Testis (tissue), 3 donors: Measurements from ENCODE around the gene ZMYND19. TPM values are rescaled to one million over a fixed set of nuclear protein-coding genes. Genes with fewer than 3 reads are reported as not detected.
A peak's percentile ranks its signal among the peaks of the same experiment; 100 is the strongest.
"Not testable (repeated sequence)": the region's sequence is repeated elsewhere in the genome, so short reads cannot be mapped to it uniquely, and the experiment has no call there.

Experiments
- DNase-seq: peaks from one replicate; pipeline ENCODE4 v3.0.0-alpha.2; 2019
- H3K27ac ChIP-seq, 2 donors: fragments of 200-600 bp; sonication (generic); one replicate each; pipeline ENCODE4 v1.5.1; 2019
- H3K27me3 ChIP-seq: fragments of 200-600 bp; sonication (generic); one replicate; pipeline ENCODE4 v1.5.1; 2019
- H3K36me3 ChIP-seq: fragments of 200-600 bp; sonication (generic); one replicate; pipeline ENCODE4 v1.5.1; 2017; ENCODE audit warnings: low read depth; ENCODE audit errors: missing control alignments
- H3K4me1 ChIP-seq: fragments of 200-600 bp; sonication (generic); one replicate; pipeline ENCODE4 v1.5.1; 2019
- H3K4me3 ChIP-seq, 2 donors: fragments of 200-600 bp; sonication (generic); one replicate each; pipeline ENCODE4 v1.5.1; 2017 to 2019
- H3K9me3 ChIP-seq: fragments of 200-600 bp; sonication (generic); one replicate; pipeline ENCODE4 v1.5.1; 2017
- CTCF ChIP-seq, 3 experiments: fragments of 450-650 bp in 2 of 3; fragments of 200-600 bp in 1 of 3; sonication (generic) in 1 of 3; IDR thresholded peaks; one replicate each; pipeline ENCODE4 v1.5.1; 2016 to 2019; ENCODE audit warnings: antibody characterized with exemption in 3 of 3, mild to moderate bottlenecking in 2 of 3, moderate library complexity in 1 of 3
- POLR2A ChIP-seq: fragments of 450-650 bp; IDR thresholded peaks from one replicate; pipeline ENCODE4 v1.6.1; 2017; ENCODE audit warnings: antibody characterized with exemption, mild to moderate bottlenecking, moderate library complexity
- WGBS, 2 donors: methylation state at CpG; one replicate each; pipeline ENCODE4 v1.1.5; 2018; 5-methylcytosine and 5-hydroxymethylcytosine counted together
- intact Hi-C: fragments of 100-400 bp; cut with DNase I; formaldehyde crosslinking; loops from one replicate; pipeline ENCODE4 v1.15.1; 2023; ENCODE audit warnings: low total_unique reads
- polyA plus RNA-seq: library from polyadenylated mRNA; stranded (reverse); fragments of 350-450 nt; fragmentation: Illumina TruSeq; extraction: RNeasy Lipid Tissue Mini Kit (QIAGEN cat#74804); gene quantifications from one replicate; pipeline ENCODE4 v1.2.3, GENCODE V29; 2014; ENCODE audit warnings: low read depth, low replicate concordance; ENCODE audit not compliant: insufficient read depth
- small RNA-seq, 2 donors: library from RNA; depleted of rRNA; stranded (forward); fragments of <200 nt; gene quantifications; one replicate each; pipeline ENCODE3, GENCODE V24; 2016
- total RNA-seq, 2 donors: library from RNA; depleted of rRNA; stranded (reverse); fragments of >200 nt; gene quantifications; one replicate each; pipeline ENCODE4 v1.2.3, GENCODE V29; 2016

The ZMYND19 gene
- total and polyA plus RNA-seq, 3 donors from 2014 or later = 72.2 to 81.0 (median 73.8) TPM

GRCh38 chr9:137534256-137535119 lies 55.8 kb downstream of the ZMYND19 start:
- no peaks in the 10 kb centered on the region for H3K9me3 ChIP-seq
- peak; percentile 41 to 73 (median 71) for TF ChIP-seq CTCF (IDR thresholded peaks at IDR 0.05)
- no peak for TF ChIP-seq POLR2A
- 51 to 61% methylated on average over 18 to 19 of the region's 19 CpGs for WGBS, 2 donors
- H3K27ac ChIP-seq = no peak overlapping the region
- H3K4me3 ChIP-seq = no peak overlapping the region
- no peaks in the 10 kb centered on the region for H3K27me3 ChIP-seq
- H3K36me3 ChIP-seq = no peaks in the 10 kb centered on the region
- intact Hi-C loops = no loop called here
- H3K4me1 ChIP-seq = peaks cover 13% of the 10 kb centered on the region
- DNase-seq = peak; percentile 68

GRCh38 chr9:137532891-137533468 lies 57.3 kb downstream of the ZMYND19 start:
- DNase-seq, H3K36me3 ChIP-seq, H3K9me3 ChIP-seq, H3K4me3 ChIP-seq, intact Hi-C loops, H3K27ac ChIP-seq, H3K27me3 ChIP-seq: not testable (repeated sequence)
- peaks cover 13% of the 10 kb centered on the region for H3K4me1 ChIP-seq
- 90% methylated on average over 9 to 10 of the region's 10 CpGs for WGBS, 2 donors

Small RNA genes lying within 50 kb of the gene (small RNA-seq; reads per million reads assigned to genes)
- 0 reads per million in 2 donors for gene RF00017

Other genes starting within 250 kb of the ZMYND19 start
- 10 to 100 TPM; 15.5 to 24.5 TPM for gene EXD3, start 167.3 kb downstream of the ZMYND19 start, total RNA-seq
- 8.9 TPM for gene EXD3, start 167.3 kb downstream of the ZMYND19 start, polyA plus RNA-seq
- gene NOXA1, start 167.1 kb downstream of the ZMYND19 start, total RNA-seq = 1 to 10 TPM; 4.6 to 8.0 TPM
- gene NOXA1, start 167.1 kb downstream of the ZMYND19 start, polyA plus RNA-seq = 2.5 TPM
- gene ENTPD8, start 149.2 kb downstream of the ZMYND19 start, total RNA-seq = 1 to 10 TPM; 2.0 to 2.2 TPM
- 0.37 TPM for gene ENTPD8, start 149.2 kb downstream of the ZMYND19 start, polyA plus RNA-seq
- 100 to 1,000 TPM in 1 of 2 donors, 10 to 100 TPM in 1; 81.7 to 105 TPM for gene NSMF, start 131.2 kb downstream of the ZMYND19 start, total RNA-seq
- gene NSMF, start 131.2 kb downstream of the ZMYND19 start, polyA plus RNA-seq = 42.5 TPM
- gene PNPLA7, start 40.1 kb downstream of the ZMYND19 start, total RNA-seq = 10 to 100 TPM; 10.9 to 17.8 TPM
- 4.2 TPM for gene PNPLA7, start 40.1 kb downstream of the ZMYND19 start, polyA plus RNA-seq
- 10 to 100 TPM; 29.8 to 55.0 TPM for gene MRPL41, start 38.6 kb downstream of the ZMYND19 start, total RNA-seq
- gene MRPL41, start 38.6 kb downstream of the ZMYND19 start, polyA plus RNA-seq = 25.9 TPM
- gene DPH7, start 11.6 kb downstream of the ZMYND19 start, total RNA-seq = 10 to 100 TPM; 61.8 to 92.5 TPM
- gene DPH7, start 11.6 kb downstream of the ZMYND19 start, polyA plus RNA-seq = 34.7 TPM
- gene ARRDC1, start 15.2 kb upstream of the ZMYND19 start, total RNA-seq = 10 to 100 TPM; 38.2 to 47.6 TPM
- 36.8 TPM for gene ARRDC1, start 15.2 kb upstream of the ZMYND19 start, polyA plus RNA-seq
- 100 to 1,000 TPM; 193 to 207 TPM for gene EHMT1, start 28.5 kb upstream of the ZMYND19 start, total RNA-seq
- 116 TPM for gene EHMT1, start 28.5 kb upstream of the ZMYND19 start, polyA plus RNA-seq